ENCODE measurements around the gene MSANTD4.

The MSANTD4 gene

GRCh38 chr11:105960252-105961245 is 61.5 kb downstream of the MSANTD4 start:
- Histone ChIP-seq H2AFZ (ENCODE audit: low read depth, low read length) (0 out of 2 replicates have a peak overlapping the region, but pooled peaks have one; percentile 15), H3K4me3 (ENCODE audit: low read depth in 1 of 2, low read length in 2 of 2) (no peak overlapping the region), H4K20me1 (ENCODE audit: insufficient read depth, low read length) (no peaks in the 10 kb centered on the region), H3K9me3 (ENCODE audit: insufficient read depth, low read length, severe bottlenecking) (no peaks in the 10 kb centered on the region), H3K79me2 (ENCODE audit: insufficient read depth, low read length) (no peaks in the 10 kb centered on the region), H3K9ac (ENCODE audit: low read depth, low read length) (no peak overlapping the region), H3K4me1 (ENCODE audit: insufficient read depth, low read length) (no peaks in the 10 kb centered on the region), H3K36me3 (ENCODE audit: insufficient read depth, low read length) (no peaks in the 10 kb centered on the region), H3K27me3 (ENCODE audit: insufficient read depth, low read length, poor library complexity) (no peaks in the 10 kb centered on the region), H3K27ac (ENCODE audit: low read length) (no peak overlapping the region), H3K4me2 (ENCODE audit: insufficient read depth, low read length) (no peak overlapping the region)
- no peak for ATAC-seq (ENCODE audit: insufficient read depth, low read depth)
- TF ChIP-seq EZH2 (IDR thresholded peaks at IDR 0.05; ENCODE audit: borderline replicate concordance, low read depth, low read length, severe bottlenecking) (no peak), CTCF (IDR thresholded peaks at IDR 0.05; ENCODE audit: borderline replicate concordance, extremely low read depth, low read length, poor library complexity, severe bottlenecking) (no peak)
- no peak for DNase-seq

All from DND-41 (cell line).